HL-60 (cell line): Measurements from ENCODE around the gene DUSP1.

Experiments used
- DNase-seq, 2 experiments: peaks; one replicate each; pipeline ENCODE4 v3.0.0-alpha.2; 2010 to 2020; ENCODE audit warnings: low read depth in 1 of 2, low spot score in 1 of 2
- H3K27ac ChIP-seq: fragments of 250-450 bp; sonication (Bioruptor Pico); replicated peaks from 2 replicates; pipeline ENCODE4 v1.5.1; 2020; ENCODE audit warnings: mild to moderate bottlenecking, moderate library complexity
- H3K27me3 ChIP-seq: fragments of 250-450 bp; sonication (Bioruptor Pico); 2 replicates; pipeline ENCODE4 v1.5.1; 2021; ENCODE audit warnings: mild to moderate bottlenecking, moderate library complexity; ENCODE audit not compliant: insufficient read depth, poor library complexity, severe bottlenecking
- H3K4me3 ChIP-seq: replicated peaks from 2 replicates; pipeline ENCODE4 v1.5.1; 2011; ENCODE audit warnings: mild to moderate bottlenecking, control low read depth, low read length; ENCODE audit not compliant: insufficient read depth
- GABPA ChIP-seq: IDR thresholded peaks from 2 replicates; pipeline ENCODE4 v1.6.1; 2012; ENCODE audit warnings: low read depth
- POLR2AphosphoS5 ChIP-seq: IDR thresholded peaks from 2 replicates; pipeline ENCODE4 v1.6.1; 2012; ENCODE audit warnings: low read depth
- SPI1 ChIP-seq: IDR thresholded peaks from 2 replicates; pipeline ENCODE4 v1.6.1; 2012; ENCODE audit warnings: low read depth, mild to moderate bottlenecking, borderline replicate concordance
- TF ChIP-seq, protein P1 (sequence below): IDR thresholded peaks from one replicate; pipeline ENCODE4 v1.5.1; 2011; ENCODE audit warnings: low read length, control low read depth, inconsistent platforms; ENCODE audit not compliant: insufficient read depth
- TF ChIP-seq, protein P2 (sequence below): IDR thresholded peaks from 2 replicates; pipeline ENCODE4 v1.6.1; 2012; ENCODE audit warnings: low read depth; ENCODE audit not compliant: insufficient replicate concordance

The DUSP1 gene

DNA sequence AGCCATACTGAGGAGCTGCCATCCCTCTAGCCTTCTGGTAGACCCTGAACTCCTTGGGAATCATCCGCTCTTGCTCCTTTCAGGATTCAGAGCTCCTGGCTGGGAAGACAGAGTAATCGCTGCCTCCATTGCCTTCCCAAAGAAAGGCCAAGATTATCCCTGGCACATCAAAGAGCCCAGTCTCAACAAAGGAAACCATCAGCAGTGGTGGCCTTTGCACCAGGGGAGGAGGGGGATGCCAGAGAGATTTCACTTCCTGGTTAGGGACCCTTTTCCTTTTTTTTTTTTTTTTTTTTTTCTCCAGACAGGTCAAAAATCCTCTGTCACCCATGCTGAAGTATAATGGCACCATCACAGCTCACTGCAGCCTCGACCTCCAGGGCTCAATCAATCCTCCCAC is 47.1 kb upstream of the DUSP1 start:
- no peak for DNase-seq
- Histone ChIP-seq H3K27me3 (no peaks in the 10 kb centered on the region), H3K4me3 (no peak overlapping the region), H3K27ac (no peak overlapping the region)
- TF ChIP-seq, protein P1, sequence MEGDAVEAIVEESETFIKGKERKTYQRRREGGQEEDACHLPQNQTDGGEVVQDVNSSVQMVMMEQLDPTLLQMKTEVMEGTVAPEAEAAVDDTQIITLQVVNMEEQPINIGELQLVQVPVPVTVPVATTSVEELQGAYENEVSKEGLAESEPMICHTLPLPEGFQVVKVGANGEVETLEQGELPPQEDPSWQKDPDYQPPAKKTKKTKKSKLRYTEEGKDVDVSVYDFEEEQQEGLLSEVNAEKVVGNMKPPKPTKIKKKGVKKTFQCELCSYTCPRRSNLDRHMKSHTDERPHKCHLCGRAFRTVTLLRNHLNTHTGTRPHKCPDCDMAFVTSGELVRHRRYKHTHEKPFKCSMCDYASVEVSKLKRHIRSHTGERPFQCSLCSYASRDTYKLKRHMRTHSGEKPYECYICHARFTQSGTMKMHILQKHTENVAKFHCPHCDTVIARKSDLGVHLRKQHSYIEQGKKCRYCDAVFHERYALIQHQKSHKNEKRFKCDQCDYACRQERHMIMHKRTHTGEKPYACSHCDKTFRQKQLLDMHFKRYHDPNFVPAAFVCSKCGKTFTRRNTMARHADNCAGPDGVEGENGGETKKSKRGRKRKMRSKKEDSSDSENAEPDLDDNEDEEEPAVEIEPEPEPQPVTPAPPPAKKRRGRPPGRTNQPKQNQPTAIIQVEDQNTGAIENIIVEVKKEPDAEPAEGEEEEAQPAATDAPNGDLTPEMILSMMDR, result no peak
- TF ChIP-seq GABPA (no peak), SPI1 (no peak), POLR2AphosphoS5 (no peak)
- TF ChIP-seq, protein P2, sequence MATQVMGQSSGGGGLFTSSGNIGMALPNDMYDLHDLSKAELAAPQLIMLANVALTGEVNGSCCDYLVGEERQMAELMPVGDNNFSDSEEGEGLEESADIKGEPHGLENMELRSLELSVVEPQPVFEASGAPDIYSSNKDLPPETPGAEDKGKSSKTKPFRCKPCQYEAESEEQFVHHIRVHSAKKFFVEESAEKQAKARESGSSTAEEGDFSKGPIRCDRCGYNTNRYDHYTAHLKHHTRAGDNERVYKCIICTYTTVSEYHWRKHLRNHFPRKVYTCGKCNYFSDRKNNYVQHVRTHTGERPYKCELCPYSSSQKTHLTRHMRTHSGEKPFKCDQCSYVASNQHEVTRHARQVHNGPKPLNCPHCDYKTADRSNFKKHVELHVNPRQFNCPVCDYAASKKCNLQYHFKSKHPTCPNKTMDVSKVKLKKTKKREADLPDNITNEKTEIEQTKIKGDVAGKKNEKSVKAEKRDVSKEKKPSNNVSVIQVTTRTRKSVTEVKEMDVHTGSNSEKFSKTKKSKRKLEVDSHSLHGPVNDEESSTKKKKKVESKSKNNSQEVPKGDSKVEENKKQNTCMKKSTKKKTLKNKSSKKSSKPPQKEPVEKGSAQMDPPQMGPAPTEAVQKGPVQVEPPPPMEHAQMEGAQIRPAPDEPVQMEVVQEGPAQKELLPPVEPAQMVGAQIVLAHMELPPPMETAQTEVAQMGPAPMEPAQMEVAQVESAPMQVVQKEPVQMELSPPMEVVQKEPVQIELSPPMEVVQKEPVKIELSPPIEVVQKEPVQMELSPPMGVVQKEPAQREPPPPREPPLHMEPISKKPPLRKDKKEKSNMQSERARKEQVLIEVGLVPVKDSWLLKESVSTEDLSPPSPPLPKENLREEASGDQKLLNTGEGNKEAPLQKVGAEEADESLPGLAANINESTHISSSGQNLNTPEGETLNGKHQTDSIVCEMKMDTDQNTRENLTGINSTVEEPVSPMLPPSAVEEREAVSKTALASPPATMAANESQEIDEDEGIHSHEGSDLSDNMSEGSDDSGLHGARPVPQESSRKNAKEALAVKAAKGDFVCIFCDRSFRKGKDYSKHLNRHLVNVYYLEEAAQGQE, result no peak

DNA sequence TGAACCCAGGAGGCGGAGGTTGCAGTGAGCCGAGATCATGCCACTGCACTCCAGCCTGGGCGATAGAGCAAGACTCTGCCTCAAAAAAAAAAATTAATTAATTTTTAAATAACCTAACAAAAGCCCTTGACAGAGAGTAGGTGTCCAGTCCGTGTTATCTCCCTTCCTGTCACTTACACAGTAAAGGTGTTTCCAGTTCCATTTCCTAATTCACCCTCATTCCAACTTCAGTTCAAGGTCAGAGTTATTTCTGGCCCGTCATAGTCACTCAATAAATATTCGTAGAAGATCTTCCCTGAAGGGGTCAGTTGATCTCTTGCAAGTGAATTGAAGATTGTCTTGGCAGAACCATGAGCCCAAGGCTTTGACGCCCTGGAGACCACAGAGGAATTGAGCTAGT is 46.7 kb upstream of the DUSP1 start:
- no peak for TF ChIP-seq SPI1
- TF ChIP-seq, protein P1, result no peak
- TF ChIP-seq, protein P2, result no peak
- TF ChIP-seq POLR2AphosphoS5, result no peak
- no peak for TF ChIP-seq GABPA
- DNase-seq, result no peak
- H3K27me3 ChIP-seq, result no peaks in the 10 kb centered on the region
- no peak overlapping the region for H3K27ac ChIP-seq
- H3K4me3 ChIP-seq, result no peak overlapping the region

DNA sequence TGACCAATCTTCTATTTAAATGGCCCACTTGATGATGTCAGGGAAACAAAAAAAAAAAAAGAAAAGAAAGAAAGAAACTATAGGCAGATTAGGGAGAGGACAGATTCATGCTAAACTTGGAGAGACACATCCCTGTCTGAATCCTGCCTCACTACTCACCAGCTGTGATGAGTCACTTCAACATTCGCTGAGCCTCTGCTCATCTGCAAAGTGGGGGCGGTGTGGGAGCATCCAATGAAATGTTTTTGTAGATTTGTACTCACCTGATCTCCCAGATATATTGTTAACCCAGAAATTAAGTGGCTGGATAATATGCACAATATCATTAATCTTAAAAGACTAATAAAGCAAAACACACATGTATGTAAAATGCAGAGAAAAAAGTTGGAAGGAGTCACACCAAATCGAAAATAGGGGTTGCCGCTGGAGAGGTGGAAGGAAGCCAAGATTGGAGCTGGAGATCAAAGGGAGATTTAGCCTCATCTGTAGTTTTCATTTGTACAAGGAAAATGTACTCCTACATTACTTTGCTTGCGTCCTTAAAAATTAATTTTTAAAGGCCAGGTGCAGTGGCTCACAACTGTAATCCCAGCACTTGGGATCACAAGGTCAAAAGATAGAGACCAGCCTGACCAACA is 46.0 kb upstream of the DUSP1 start:
- no peak for TF ChIP-seq SPI1
- TF ChIP-seq POLR2AphosphoS5, result no peak
- TF ChIP-seq, protein P2, result no peak
- TF ChIP-seq, protein P1, result no peak
- TF ChIP-seq GABPA, result no peak
- no peak overlapping the region for H3K27ac ChIP-seq
- no peaks in the 10 kb centered on the region for H3K27me3 ChIP-seq
- no peak for DNase-seq
- H3K4me3 ChIP-seq, result no peak overlapping the region
